Liver (tissue), 9 donors: ENCODE results near the gene MPDZ. TPM values are rescaled to one million over a fixed set of nuclear protein-coding genes. Genes with fewer than 3 reads are reported as not detected.

ENCODE experiments used
- DNase-seq: peaks from one replicate; pipeline ENCODE4 v3.0.0-alpha.2; 2017; ENCODE audit warnings: low spot score
- H3K27ac ChIP-seq, 2 donors: one replicate each; pipeline ENCODE4 v1.7.0; 2013; ENCODE audit warnings: inconsistent platforms in 2 of 2, low read length in 2 of 2, control low read depth in 1 of 2, low read depth in 1 of 2, mild to moderate bottlenecking in 1 of 2
- H3K27me3 ChIP-seq, 4 donors: one replicate each; pipeline versions ENCODE4 v1.6.1 to v1.7.0; 2013; ENCODE audit warnings: low read length in 3 of 4, inconsistent platforms in 1 of 4, mild to moderate bottlenecking in 1 of 4, moderate library complexity in 1 of 4; ENCODE audit not compliant: control insufficient read depth in 4 of 4, insufficient read depth in 4 of 4
- H3K36me3 ChIP-seq, 4 donors: one replicate each; pipeline versions ENCODE4 v1.6.1 to v1.7.0; 2013; ENCODE audit warnings: low read length in 3 of 4, mild to moderate bottlenecking in 3 of 4, low read depth in 1 of 4, moderate library complexity in 1 of 4; ENCODE audit not compliant: control insufficient read depth in 4 of 4, insufficient read depth in 3 of 4
- H3K4me1 ChIP-seq, 4 donors: one replicate each; pipeline versions ENCODE4 v1.6.1 to v1.7.0; 2013; ENCODE audit warnings: low read length in 3 of 4, mild to moderate bottlenecking in 3 of 4, moderate library complexity in 1 of 4; ENCODE audit not compliant: control insufficient read depth in 4 of 4, insufficient read depth in 4 of 4
- H3K4me3 ChIP-seq, 3 donors: one replicate each; pipeline versions ENCODE4 v1.6.1 to v1.7.0; 2013; ENCODE audit warnings: low read length in 3 of 3, control low read depth in 1 of 3, low read depth in 1 of 3, mild to moderate bottlenecking in 1 of 3
- H3K9ac ChIP-seq, 2 donors: one replicate each; pipeline ENCODE4 v1.7.0; 2013; ENCODE audit warnings: low read length in 2 of 2, mild to moderate bottlenecking in 2 of 2, moderate library complexity in 2 of 2, control low read depth in 1 of 2, low read depth in 1 of 2
- H3K9me3 ChIP-seq, 4 donors: one replicate each; pipeline versions ENCODE4 v1.6.1 to v1.7.0; 2013; ENCODE audit warnings: low read length in 3 of 4; ENCODE audit not compliant: control insufficient read depth in 4 of 4
- ATF3 ChIP-seq: IDR thresholded peaks from 2 replicates; pipeline ENCODE4 v1.6.1; 2016; ENCODE audit warnings: antibody characterized with exemption
- EGR1 ChIP-seq, 2 donors: IDR thresholded peaks; 2 replicates each; pipeline ENCODE4 v1.6.1; 2016 to 2018; ENCODE audit warnings: antibody characterized with exemption in 2 of 2, low read depth in 2 of 2
- FOXA1 ChIP-seq: IDR thresholded peaks from 2 replicates; pipeline ENCODE4 v1.6.1; 2016; ENCODE audit warnings: antibody characterized with exemption
- FOXA2 ChIP-seq: IDR thresholded peaks from 2 replicates; pipeline ENCODE4 v1.6.1; 2016; ENCODE audit warnings: antibody characterized with exemption
- GABPA ChIP-seq, 2 donors: IDR thresholded peaks in 1 of 2; conservative IDR thresholded peaks in 1 of 2; 2 replicates each; pipeline ENCODE4 v1.6.1; 2016; ENCODE audit warnings: antibody characterized with exemption in 2 of 2, mild to moderate bottlenecking in 1 of 2, moderate library complexity in 1 of 2
- HNF4A ChIP-seq, 2 donors: conservative IDR thresholded peaks; 2 replicates each; pipeline ENCODE4 v1.6.1; 2016; ENCODE audit warnings: antibody characterized with exemption in 2 of 2, mild to moderate bottlenecking in 2 of 2
- HNF4G ChIP-seq: IDR thresholded peaks from 2 replicates; pipeline ENCODE4 v1.6.1; 2016; ENCODE audit warnings: antibody characterized with exemption
- JUND ChIP-seq, 2 donors: IDR thresholded peaks; 2 replicates each; pipeline ENCODE4 v1.6.1; 2016; ENCODE audit warnings: antibody characterized with exemption in 2 of 2
- MAX ChIP-seq: IDR thresholded peaks from 2 replicates; pipeline ENCODE4 v1.6.1; 2016; ENCODE audit warnings: antibody characterized with exemption
- NR2F2 ChIP-seq: IDR thresholded peaks from 2 replicates; pipeline ENCODE4 v1.6.1; 2016; ENCODE audit warnings: antibody characterized with exemption
- RAD21 ChIP-seq, 2 donors: IDR thresholded peaks; 2 replicates each; pipeline ENCODE4 v1.6.1; 2016; ENCODE audit warnings: antibody characterized with exemption in 2 of 2, mild to moderate bottlenecking in 2 of 2
- RXRA ChIP-seq, 2 donors: IDR thresholded peaks; 2 replicates each; pipeline ENCODE4 v1.6.1; 2017 to 2018; ENCODE audit warnings: antibody characterized with exemption in 2 of 2, mild to moderate bottlenecking in 1 of 2
- SP1 ChIP-seq: IDR thresholded peaks from 2 replicates; pipeline ENCODE4 v1.6.1; 2018; ENCODE audit warnings: antibody characterized with exemption, mild to moderate bottlenecking
- TAF1 ChIP-seq: conservative IDR thresholded peaks from 2 replicates; pipeline ENCODE4 v1.6.1; 2016; ENCODE audit warnings: antibody characterized with exemption, mild to moderate bottlenecking
- YY1 ChIP-seq: IDR thresholded peaks from 2 replicates; pipeline ENCODE4 v1.6.1; 2016; ENCODE audit warnings: antibody characterized with exemption, mild to moderate bottlenecking
- WGBS: extraction: QIAGEN DNeasy Blood & Tissue Kit; methylation state at CpG from one replicate; pipeline ENCODE4 v1.1.7; 2013; 5-methylcytosine and 5-hydroxymethylcytosine counted together
- polyA plus RNA-seq, 2 donors: library from polyadenylated mRNA; stranded (reverse) in 1 of 2; unstranded in 1 of 2; fragments of 200-250 nt in 1 of 2; fragments of >200 nt in 1 of 2; fragmentation: Nextera tagmentation in 1 of 2; extraction: Ambion mirVana in 1 of 2; gene quantifications; one replicate each; pipeline versions ENCODE4 v1.2.1 to v1.2.3, GENCODE V29; 2013 to 2015
- total RNA-seq, 2 donors: library from RNA; depleted of rRNA; stranded (reverse); fragments of >200 nt; gene quantifications; one replicate each; pipeline ENCODE4 v1.2.3, GENCODE V29; 2014
- TF ChIP-seq, protein P1 (sequence below): IDR thresholded peaks from 2 replicates; pipeline ENCODE4 v1.6.1; 2016; ENCODE audit warnings: antibody characterized with exemption
- TF ChIP-seq, protein P2 (sequence below): IDR thresholded peaks from 2 replicates; pipeline ENCODE4 v1.6.1; 2016; ENCODE audit warnings: antibody characterized with exemption, mild to moderate bottlenecking
- TF ChIP-seq, protein P3 (sequence below): fragments of 150-350 bp; IDR thresholded peaks from 2 replicates; pipeline ENCODE4 v1.5.1; 2017; ENCODE audit warnings: improper control_type of control experiment, low read depth, low read length; ENCODE audit not compliant: missing input control
- donor health status: healthy.
- donor health status: healthy.
- donor health status: healthy.
- donor health status: healthy.
- donor health status: healthy.

The MPDZ gene
- total and polyA plus RNA-seq, 4 donors = 20.3 to 71.2 (median 30.2) TPM

DNA sequence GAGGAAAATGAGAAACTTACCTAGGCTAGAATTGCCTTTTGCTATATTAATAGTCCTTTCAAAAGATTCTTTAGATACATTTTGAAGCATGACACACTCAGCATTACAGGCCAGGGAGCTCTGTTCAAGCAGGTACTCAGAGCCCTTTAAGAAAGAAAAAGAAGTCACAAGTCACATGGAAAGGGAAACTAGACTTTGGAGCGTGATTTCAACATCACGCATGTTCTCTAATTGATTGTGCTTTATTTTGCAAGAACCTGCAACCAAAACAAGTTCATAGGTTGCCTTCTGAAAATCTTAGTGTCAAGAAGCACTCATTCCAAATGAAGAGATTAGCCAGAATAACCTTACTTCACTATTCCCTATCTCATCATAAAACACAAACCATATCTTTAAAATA lies 103.8 kb downstream of the MPDZ start:
- Histone ChIP-seq H3K9ac (peak overlapping the region; percentile 83 to 84), H3K36me3 (no peaks in the 10 kb centered on the region), H3K4me1 (peaks cover 2 to 31% (median 13%) of the 10 kb centered on the region in 4 donors), H3K27me3 (no peaks in the 10 kb centered on the region), H3K27ac (peak overlapping the region; percentile 54 to 80), H3K4me3 (peak overlapping the region; percentile 44 to 83 (median 69)), H3K9me3 (no peaks in the 10 kb centered on the region)
- peak; percentile 26 for TF ChIP-seq NR2F2
- TF ChIP-seq, protein P1, sequence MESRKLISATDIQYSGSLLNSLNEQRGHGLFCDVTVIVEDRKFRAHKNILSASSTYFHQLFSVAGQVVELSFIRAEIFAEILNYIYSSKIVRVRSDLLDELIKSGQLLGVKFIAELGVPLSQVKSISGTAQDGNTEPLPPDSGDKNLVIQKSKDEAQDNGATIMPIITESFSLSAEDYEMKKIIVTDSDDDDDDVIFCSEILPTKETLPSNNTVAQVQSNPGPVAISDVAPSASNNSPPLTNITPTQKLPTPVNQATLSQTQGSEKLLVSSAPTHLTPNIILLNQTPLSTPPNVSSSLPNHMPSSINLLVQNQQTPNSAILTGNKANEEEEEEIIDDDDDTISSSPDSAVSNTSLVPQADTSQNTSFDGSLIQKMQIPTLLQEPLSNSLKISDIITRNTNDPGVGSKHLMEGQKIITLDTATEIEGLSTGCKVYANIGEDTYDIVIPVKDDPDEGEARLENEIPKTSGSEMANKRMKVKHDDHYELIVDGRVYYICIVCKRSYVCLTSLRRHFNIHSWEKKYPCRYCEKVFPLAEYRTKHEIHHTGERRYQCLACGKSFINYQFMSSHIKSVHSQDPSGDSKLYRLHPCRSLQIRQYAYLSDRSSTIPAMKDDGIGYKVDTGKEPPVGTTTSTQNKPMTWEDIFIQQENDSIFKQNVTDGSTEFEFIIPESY = peak; percentile 88
- TF ChIP-seq, protein P2, sequence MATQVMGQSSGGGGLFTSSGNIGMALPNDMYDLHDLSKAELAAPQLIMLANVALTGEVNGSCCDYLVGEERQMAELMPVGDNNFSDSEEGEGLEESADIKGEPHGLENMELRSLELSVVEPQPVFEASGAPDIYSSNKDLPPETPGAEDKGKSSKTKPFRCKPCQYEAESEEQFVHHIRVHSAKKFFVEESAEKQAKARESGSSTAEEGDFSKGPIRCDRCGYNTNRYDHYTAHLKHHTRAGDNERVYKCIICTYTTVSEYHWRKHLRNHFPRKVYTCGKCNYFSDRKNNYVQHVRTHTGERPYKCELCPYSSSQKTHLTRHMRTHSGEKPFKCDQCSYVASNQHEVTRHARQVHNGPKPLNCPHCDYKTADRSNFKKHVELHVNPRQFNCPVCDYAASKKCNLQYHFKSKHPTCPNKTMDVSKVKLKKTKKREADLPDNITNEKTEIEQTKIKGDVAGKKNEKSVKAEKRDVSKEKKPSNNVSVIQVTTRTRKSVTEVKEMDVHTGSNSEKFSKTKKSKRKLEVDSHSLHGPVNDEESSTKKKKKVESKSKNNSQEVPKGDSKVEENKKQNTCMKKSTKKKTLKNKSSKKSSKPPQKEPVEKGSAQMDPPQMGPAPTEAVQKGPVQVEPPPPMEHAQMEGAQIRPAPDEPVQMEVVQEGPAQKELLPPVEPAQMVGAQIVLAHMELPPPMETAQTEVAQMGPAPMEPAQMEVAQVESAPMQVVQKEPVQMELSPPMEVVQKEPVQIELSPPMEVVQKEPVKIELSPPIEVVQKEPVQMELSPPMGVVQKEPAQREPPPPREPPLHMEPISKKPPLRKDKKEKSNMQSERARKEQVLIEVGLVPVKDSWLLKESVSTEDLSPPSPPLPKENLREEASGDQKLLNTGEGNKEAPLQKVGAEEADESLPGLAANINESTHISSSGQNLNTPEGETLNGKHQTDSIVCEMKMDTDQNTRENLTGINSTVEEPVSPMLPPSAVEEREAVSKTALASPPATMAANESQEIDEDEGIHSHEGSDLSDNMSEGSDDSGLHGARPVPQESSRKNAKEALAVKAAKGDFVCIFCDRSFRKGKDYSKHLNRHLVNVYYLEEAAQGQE = peak; percentile 78
- peak; percentile 97 to 98 for TF ChIP-seq HNF4A (conservative IDR thresholded peaks at IDR 0.05)
- peak; percentile 78 to 84 for TF ChIP-seq JUND (IDR thresholded peaks at IDR 0.05)
- TF ChIP-seq SP1 = peak; percentile 74
- TF ChIP-seq YY1 = peak; percentile 54
- TF ChIP-seq, protein P3, sequence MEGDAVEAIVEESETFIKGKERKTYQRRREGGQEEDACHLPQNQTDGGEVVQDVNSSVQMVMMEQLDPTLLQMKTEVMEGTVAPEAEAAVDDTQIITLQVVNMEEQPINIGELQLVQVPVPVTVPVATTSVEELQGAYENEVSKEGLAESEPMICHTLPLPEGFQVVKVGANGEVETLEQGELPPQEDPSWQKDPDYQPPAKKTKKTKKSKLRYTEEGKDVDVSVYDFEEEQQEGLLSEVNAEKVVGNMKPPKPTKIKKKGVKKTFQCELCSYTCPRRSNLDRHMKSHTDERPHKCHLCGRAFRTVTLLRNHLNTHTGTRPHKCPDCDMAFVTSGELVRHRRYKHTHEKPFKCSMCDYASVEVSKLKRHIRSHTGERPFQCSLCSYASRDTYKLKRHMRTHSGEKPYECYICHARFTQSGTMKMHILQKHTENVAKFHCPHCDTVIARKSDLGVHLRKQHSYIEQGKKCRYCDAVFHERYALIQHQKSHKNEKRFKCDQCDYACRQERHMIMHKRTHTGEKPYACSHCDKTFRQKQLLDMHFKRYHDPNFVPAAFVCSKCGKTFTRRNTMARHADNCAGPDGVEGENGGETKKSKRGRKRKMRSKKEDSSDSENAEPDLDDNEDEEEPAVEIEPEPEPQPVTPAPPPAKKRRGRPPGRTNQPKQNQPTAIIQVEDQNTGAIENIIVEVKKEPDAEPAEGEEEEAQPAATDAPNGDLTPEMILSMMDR = no peak
- TF ChIP-seq MAX = peak; percentile 93
- peak; percentile 93 for TF ChIP-seq HNF4G
- peak; percentile 96 for TF ChIP-seq TAF1
- peak; percentile 23 for TF ChIP-seq RAD21 (IDR thresholded peaks at IDR 0.05)
- TF ChIP-seq ATF3 = peak; percentile 20
- TF ChIP-seq FOXA2 = no peak
- peak; percentile 80 to 89 for TF ChIP-seq RXRA (IDR thresholded peaks at IDR 0.05)
- peak in 1 of 2 donors; percentile 41 for TF ChIP-seq EGR1 (IDR thresholded peaks at IDR 0.05; ENCODE audit: low read depth in 2 of 2)
- TF ChIP-seq GABPA (IDR thresholded peaks at IDR 0.05 in 1 of 2, conservative IDR thresholded peaks at IDR 0.05 in 1 of 2) = no peak
- TF ChIP-seq FOXA1 = peak; percentile 38
- no peak for DNase-seq
- WGBS = 33% methylated on average over 2 of the region's 2 CpGs
